ENCODE data around the gene TRIM71. TPM values are rescaled to one million over a fixed set of nuclear protein-coding genes. Genes with fewer than 3 reads are reported as not detected.
"Not testable (repeated sequence)": the region's sequence is repeated elsewhere in the genome, so short reads cannot be mapped to it uniquely, and the experiment has no call there.

TRIM71 gene
- total RNA-seq, 1 donor from 2014 or later: 74.0 TPM

DNA sequence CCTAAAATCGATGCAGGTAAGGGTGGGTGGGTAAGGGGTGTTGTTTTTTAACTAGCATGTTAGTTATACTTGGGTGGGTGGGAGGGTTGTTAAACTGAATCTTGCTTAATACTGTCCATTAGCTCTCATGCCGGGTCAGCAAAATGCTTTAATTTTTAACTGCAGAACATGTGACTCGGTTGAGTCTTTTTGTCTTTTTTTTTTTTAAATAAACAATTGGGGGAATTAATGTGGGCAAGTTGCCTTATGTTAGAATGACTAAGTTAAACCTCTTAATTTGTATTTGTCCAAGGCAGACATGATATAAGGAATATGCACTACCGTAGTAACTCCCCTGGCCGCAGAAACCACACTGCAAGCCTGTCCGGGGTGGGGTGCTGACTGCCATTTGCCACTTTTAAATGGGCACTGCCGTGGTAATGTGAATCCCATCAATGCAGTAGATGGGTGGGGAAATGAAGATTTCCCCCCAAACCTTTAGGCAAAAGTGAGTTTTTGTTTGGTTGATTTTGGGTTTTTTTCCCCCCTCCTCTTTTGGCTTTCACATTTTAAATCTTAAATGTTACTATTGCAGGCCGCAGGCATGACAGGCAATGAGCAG is 79.3 kb downstream of the TRIM71 start:
- TF ChIP-seq, protein P1, sequence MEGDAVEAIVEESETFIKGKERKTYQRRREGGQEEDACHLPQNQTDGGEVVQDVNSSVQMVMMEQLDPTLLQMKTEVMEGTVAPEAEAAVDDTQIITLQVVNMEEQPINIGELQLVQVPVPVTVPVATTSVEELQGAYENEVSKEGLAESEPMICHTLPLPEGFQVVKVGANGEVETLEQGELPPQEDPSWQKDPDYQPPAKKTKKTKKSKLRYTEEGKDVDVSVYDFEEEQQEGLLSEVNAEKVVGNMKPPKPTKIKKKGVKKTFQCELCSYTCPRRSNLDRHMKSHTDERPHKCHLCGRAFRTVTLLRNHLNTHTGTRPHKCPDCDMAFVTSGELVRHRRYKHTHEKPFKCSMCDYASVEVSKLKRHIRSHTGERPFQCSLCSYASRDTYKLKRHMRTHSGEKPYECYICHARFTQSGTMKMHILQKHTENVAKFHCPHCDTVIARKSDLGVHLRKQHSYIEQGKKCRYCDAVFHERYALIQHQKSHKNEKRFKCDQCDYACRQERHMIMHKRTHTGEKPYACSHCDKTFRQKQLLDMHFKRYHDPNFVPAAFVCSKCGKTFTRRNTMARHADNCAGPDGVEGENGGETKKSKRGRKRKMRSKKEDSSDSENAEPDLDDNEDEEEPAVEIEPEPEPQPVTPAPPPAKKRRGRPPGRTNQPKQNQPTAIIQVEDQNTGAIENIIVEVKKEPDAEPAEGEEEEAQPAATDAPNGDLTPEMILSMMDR (IDR thresholded peaks at IDR 0.05; ENCODE audit: unreplicated experiment): no peak
- no peak for DNase-seq (ENCODE audit: low spot score)
- Mint-ChIP-seq H3K27ac (ENCODE audit: unreplicated experiment) (no peak overlapping the region), H3K4me3 (ENCODE audit: unreplicated experiment) (no peak overlapping the region), H3K4me1 (ENCODE audit: unreplicated experiment) (peaks cover 63% of the 10 kb centered on the region), H3K9me3 (ENCODE audit: unreplicated experiment) (no peaks in the 10 kb centered on the region), H3K27me3 (ENCODE audit: unreplicated experiment) (peaks cover 5% of the 10 kb centered on the region), H3K36me3 (ENCODE audit: low read depth, unreplicated experiment) (peaks cover 24% of the 10 kb centered on the region)

DNA sequence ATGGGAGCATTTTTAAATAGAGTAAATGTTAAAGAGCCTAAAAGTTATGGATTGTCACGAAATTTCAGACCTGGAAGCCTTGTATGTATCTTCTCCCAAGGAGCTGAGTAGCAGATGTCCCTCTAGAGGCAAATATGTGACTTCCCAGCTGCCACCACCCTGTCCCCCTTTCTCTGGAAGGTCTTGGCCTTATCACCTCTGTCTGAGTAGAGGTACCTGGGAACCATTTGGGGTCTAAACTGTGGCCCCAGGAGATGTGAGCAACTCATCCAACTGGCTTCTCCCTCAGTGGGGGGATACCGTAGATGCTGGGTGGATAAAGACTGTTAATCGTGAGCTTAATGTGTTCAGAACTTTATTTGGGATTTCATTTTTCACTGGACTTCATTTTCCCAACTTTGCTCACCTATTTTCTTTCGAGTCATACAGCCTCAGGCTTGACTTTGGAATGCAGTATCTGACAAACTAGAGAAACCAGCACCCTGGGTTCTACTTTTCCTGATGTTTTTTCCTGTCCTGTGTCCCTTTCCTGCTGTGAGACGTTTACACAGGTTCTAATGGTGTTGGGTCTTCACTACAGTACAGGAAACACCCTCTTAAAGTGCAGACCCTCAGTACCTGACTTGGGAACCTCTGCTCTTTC is 80.3 kb downstream of the TRIM71 start:
- H3K27ac Mint-ChIP-seq (ENCODE audit: unreplicated experiment): peak overlapping the region; percentile 53
- peaks cover 6% of the 10 kb centered on the region for H3K27me3 Mint-ChIP-seq (ENCODE audit: unreplicated experiment)
- H3K36me3 Mint-ChIP-seq (ENCODE audit: low read depth, unreplicated experiment): peaks cover 22% of the 10 kb centered on the region
- TF ChIP-seq, protein P1 (IDR thresholded peaks at IDR 0.05; ENCODE audit: unreplicated experiment): no peak
- DNase-seq (ENCODE audit: low spot score): no peak
- no peaks in the 10 kb centered on the region for H3K9me3 Mint-ChIP-seq (ENCODE audit: unreplicated experiment)
- H3K4me3 Mint-ChIP-seq (ENCODE audit: unreplicated experiment): no peak overlapping the region
- H3K4me1 Mint-ChIP-seq (ENCODE audit: unreplicated experiment): peaks cover 58% of the 10 kb centered on the region

DNA sequence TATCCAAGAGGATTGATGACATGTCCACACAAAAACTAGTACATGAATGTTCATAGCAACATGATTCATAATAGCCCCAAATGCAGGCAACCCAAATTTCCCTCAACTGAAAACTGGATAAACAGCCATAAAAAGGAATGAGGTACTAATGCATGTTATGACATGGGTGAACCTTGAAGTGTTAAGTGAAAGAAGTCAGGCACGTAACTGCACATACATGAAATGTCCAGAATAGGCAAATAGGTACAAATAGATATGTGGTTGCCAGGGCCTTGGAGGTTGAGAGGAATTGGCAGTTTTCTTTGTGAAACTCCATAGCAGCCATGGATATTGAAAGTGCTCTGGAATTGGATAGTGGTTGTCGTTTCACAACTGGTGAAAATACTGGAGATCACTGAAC is 81.5 kb downstream of the TRIM71 start:
- peaks cover 18% of the 10 kb centered on the region for H3K36me3 Mint-ChIP-seq (ENCODE audit: low read depth, unreplicated experiment)
- peaks cover 58% of the 10 kb centered on the region for H3K4me1 Mint-ChIP-seq (ENCODE audit: unreplicated experiment)
- H3K27ac Mint-ChIP-seq (ENCODE audit: unreplicated experiment): no peak overlapping the region
- peaks cover 6% of the 10 kb centered on the region for H3K27me3 Mint-ChIP-seq (ENCODE audit: unreplicated experiment)
- DNase-seq (ENCODE audit: low spot score): no peak
- TF ChIP-seq, protein P1 (IDR thresholded peaks at IDR 0.05; ENCODE audit: unreplicated experiment): no peak
- no peak overlapping the region for H3K4me3 Mint-ChIP-seq (ENCODE audit: unreplicated experiment)
- no peaks in the 10 kb centered on the region for H3K9me3 Mint-ChIP-seq (ENCODE audit: unreplicated experiment)

DNA sequence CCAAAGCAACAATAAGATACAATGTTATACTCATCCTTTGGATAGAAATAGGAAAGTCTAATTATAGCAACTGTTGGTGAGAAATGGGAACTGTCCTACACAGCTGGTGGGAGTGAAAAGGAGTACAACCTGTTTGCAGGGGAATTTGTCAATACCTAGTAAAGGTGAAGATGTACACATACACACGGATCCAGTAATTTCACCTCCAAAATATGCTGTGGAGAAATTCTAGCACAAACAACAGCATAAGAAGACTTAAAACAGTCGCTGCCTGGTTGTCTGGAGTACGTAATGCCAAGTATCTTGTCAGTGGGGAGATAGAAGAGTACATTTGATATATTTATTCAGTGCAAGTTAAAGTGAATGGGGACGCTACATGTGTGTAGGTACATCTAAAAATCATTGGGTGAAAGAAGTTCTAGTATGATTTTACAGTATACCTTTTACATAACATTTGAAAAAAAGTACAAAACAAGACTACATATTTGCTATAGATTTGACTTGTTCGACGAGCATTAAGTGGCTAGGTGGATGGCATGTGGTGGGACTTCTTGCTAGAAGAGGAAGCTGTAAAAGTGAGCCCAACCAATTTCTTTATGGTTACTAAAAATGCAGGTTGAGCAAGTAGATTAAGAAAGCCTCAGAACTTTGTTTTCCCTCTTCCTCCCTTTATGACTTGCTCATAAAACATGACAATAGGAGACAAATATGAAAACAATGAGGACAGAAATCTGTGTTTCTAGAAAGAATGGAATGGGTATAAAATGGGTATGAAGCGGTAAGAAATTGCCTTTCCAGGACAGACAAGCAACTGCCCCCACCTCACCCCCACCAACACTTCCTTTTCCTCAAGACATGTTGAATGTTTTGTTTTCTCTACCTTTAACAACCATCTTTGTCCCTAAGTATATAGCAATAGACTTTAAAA is 83.5 kb downstream of the TRIM71 start:
- Mint-ChIP-seq H3K4me1 (ENCODE audit: unreplicated experiment) (peaks cover 50% of the 10 kb centered on the region), H3K9me3 (ENCODE audit: unreplicated experiment) (no peaks in the 10 kb centered on the region), H3K36me3 (ENCODE audit: low read depth, unreplicated experiment) (peaks cover 7% of the 10 kb centered on the region), H3K27me3 (ENCODE audit: unreplicated experiment) (peaks cover 5% of the 10 kb centered on the region), H3K27ac (ENCODE audit: unreplicated experiment) (peak overlapping the region; percentile 26), H3K4me3 (ENCODE audit: unreplicated experiment) (no peak overlapping the region)
- TF ChIP-seq, protein P1 (IDR thresholded peaks at IDR 0.05; ENCODE audit: unreplicated experiment): no peak
- no peak for DNase-seq (ENCODE audit: low spot score)

DNA sequence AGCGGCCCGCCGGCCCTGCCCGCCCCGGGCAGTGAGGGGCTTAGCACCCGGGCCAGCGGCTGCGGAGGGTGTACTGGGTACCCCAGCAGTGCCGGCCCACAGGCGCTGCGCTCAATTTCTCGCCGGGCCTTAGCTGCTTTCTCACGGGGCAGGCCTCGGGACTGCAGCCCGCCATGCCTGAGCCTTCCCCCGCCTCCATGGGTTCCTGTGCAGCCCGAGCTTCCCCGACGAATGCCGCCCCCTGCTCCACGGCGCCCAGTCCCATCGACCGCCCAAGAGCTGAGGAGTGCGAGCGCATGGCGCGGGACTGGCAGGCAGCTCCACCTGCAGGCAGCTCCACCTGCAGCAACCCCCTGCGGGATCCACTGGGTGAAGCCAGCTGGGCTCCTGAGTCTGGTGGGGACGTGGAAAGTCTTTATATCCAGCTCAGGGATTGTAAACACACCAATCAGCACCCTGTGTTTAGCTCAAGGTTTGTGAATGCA is 85.1 kb downstream of the TRIM71 start:
- peak; percentile 72 for DNase-seq (ENCODE audit: low spot score)
- not testable (repeated sequence) for H3K27me3 Mint-ChIP-seq (ENCODE audit: unreplicated experiment); H3K4me3 Mint-ChIP-seq (ENCODE audit: unreplicated experiment); H3K27ac Mint-ChIP-seq (ENCODE audit: unreplicated experiment); H3K36me3 Mint-ChIP-seq (ENCODE audit: low read depth, unreplicated experiment); H3K9me3 Mint-ChIP-seq (ENCODE audit: unreplicated experiment)
- peaks cover 41% of the 10 kb centered on the region for H3K4me1 Mint-ChIP-seq (ENCODE audit: unreplicated experiment)
